HG03521 (cell line): ENCODE measurements around the gene TTC7B.
"Not testable (repeated sequence)": the region's sequence is repeated elsewhere in the genome, so short reads cannot be mapped to it uniquely, and the experiment has no call there.

Experiments used
- ATAC-seq: cut with Tn5 transposase; IDR thresholded peaks from one replicate; pipeline ENCODE4 v1.9.1; 2021; ENCODE audit warnings: mild to moderate bottlenecking, moderate library complexity; ENCODE audit not compliant: unreplicated experiment

The TTC7B gene

DNA sequence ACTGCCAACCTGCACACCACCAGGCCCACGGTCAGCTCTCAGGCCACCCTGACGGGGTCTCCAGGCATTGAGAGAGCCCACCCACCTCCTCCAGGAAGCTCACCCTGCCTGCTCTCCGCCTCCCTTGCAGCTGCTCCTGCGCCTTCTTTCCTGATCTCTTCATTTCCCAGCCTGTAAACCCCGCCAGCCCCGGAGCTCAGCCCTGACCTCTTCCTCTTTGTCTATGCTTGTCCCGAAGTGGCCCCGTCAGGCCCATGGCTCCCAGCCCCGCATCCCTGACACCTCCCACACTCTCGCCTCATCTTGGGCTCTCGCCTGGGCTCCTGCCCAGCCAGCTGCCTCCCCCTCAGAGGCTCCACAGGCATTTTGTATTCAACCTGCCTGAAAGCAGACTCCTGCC, 280.1 kb downstream of the TTC7B start:
- no peak for ATAC-seq

DNA sequence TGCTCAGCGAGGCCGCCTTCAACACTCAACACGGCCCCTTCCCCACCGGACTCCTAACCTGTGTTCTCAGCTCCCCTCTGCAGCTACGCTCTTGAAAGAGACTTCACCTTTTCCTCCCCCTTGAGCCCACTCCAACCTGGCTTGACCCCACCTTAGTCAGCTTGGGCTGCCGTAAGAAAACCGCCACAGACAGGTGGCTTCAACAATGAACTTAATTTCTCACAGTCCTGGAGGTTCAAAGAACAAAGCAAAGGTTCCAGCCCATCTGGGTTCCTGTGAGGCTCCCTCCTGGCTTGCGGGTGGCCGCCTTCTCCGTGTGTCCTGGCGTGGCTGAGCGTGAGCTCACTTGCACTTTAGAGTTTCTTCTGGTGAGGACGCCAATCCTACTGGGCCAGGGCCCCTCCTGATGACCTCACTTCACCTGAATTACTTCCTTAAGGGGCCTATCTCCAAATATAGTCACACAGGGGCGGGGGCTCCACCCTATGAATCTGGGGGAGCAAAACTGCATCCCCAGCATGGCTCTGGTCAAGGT, 280.6 kb downstream of the TTC7B start:
- ATAC-seq = no peak

DNA sequence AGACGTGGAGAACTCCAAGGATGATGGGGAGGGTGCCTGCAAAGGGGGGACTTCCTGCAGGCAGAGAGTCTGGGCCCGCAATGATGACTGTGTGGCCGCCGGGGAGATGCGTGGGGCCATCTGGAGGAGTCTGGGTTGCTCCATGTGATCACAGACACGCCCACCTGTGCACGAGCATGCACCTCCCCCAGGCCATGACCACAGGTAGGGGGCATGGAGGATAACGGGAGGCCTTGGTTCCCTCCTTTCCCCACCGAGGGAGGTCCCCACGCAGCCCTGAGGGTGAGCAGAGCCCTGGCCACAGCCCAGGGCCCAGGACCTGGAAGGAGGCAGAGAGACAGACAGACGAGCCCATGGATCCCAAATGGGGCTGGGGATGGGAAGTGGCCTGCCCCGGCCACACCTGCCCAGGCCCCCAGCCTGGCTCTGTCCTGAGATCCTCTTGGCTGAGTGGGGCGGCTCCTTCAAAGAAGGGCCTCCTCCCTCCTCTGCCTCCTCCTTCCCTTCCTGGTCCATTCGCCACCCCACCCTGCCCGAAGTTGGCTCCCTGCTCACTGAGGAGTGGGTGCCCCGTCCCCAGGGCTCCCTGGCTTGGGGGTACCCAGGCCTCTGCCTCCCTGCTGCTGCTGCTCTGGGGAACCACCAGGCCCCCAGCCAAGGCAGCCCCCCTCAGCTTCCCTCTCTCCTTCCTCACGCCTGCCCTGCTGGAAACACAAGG, 281.2 kb downstream of the TTC7B start:
- no peak for ATAC-seq

DNA sequence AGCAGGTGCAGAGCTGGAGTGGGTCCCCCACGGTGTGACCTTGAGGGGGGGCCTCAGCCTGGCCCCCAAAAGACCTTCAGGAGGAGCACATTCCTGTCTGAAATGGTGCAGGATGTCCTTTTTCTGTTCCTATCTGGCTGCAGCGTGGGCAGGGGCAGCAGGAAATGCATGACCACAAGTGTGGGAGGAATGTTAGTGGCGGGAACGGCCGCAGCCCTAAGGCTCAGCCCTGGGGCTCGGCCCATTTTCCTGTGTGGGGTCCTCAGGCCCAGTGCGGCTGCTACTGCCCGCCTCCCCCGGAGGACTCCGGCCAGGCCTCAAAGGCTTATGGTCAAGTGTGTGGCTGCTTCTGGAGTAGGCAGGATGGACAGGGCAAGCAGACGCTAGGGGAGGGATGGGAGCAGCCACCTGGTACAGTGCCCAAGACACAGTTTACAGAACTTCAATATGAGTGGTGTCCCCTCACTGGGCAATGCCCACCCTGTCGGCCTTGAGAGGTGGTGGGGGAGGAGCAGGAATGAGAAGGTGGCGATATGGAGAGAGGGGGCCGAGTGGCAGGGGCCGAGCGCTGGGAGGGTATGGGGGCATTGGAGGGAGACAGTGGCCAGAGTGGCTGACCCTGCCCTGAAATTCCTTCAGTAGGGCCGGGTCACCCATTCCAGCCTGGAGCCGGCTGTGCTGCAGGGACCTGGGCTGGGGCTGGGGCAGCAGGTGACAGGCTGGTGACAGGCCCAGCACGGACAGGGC, 282.0 kb downstream of the TTC7B start:
- ATAC-seq = no peak

DNA sequence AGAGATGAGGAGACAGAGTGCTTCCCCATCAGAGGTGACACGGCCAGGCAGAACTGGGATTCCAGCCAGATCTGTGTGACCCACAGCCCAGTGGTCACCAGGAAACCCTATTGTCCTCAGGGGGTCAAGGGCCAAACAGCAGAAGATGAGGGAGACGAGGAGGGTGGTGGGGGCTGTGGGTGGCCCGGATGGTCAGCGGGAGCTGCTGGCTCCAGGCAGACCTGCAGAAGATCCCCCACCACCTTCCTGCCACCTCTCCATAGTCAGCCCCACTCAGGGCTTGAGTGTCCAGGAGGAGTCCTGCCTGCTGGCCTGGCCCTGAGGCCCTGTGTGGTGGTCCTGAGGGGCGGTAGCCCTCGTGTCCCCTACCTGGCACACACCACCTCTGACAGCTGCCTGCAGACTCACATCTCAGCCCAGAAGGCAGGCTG, 282.6 kb downstream of the TTC7B start:
- ATAC-seq = no peak

DNA sequence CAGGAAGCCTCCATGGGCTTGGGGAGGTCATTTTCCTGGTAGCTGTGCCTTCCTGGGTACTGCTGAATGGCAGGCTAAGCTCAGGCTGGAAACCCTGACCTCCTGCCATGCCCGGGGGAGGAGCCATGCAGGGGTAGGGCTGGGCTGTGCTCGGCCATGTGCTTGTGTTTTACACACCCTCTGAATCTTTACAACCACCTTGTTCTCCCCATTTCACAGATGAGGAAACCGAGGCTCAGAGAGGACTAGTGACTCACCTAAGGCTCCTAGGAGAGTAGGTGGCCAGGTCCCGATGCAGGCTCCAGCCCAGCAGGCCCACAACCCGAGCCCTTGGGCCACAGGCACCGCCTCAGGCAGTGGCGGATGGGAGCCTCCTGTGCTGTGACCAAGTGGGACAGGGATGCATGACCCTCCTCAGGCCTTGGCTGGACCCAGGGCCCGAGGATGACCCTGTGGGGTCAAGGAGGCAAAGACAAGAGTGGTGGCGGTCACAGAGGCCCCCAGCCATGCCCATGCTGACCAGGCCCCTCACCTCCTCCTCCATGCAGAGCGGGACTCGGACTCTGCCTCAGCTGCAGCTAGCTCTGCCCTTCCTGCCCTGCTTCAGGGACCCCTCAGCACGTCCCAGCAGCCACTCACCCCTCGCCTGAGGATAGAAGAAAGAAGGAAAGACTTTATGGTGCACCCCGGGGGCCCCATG, 283.3 kb downstream of the TTC7B start:
- no peak for ATAC-seq

DNA sequence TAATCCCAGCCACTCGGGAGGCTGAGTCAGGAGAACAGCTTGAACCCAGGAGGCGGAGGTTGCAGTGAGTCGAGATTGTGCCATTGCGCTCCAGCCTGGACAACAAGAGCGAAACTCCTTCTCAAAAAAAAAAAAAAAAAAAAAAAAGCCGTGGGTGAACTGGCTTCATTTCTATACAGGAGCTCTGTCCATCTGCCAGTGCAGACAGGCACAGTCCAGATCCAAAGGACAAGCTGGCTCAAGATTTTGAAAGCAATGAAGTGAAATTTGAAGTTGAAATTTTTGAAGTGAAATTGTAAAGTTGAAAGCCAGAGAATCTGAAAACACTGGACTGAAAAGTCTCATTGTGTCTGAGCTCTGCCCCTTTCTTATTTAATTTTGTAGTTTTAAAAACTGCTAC, 284.7 kb downstream of the TTC7B start:
- ATAC-seq = no peak

DNA sequence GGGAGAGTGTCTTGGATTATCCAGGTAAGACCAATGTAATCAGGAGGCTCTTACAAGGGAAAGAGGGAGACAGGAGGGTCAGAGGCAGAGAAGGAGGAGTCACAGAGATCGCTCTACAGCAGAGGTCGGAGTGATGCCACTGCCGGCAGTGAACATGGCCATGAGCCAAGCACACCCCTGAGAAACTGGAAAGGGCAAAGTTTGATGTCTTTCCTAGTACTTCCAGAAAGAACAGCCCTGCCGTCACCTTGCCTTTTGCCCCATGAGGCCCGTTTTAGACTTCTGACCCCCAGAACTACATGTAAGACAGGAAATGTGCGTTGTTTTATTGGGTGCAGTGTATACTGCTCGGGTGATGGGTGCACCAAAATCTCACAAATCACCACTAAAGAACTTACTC, 285.7 kb downstream of the TTC7B start:
- no peak for ATAC-seq

DNA sequence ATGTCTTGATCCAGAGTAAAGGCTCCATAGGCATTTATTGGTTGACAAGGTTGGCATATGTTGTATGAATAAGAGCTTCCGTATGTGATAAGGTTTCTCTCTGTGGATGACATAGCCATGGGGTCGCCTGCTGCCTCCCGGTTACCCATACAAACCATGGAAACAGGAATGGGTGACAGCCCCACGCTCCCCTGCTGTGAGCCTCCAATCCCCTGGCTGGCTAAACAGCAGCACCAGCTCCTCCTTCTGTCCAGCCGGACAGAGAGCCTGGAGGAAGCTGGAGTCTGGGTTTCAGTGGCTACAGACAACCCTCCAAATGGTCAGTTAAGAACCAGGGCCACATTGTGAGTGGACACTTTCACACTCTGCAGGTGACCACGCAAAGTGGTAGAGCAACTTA, 288.3 kb downstream of the TTC7B start:
- no peak for ATAC-seq

DNA sequence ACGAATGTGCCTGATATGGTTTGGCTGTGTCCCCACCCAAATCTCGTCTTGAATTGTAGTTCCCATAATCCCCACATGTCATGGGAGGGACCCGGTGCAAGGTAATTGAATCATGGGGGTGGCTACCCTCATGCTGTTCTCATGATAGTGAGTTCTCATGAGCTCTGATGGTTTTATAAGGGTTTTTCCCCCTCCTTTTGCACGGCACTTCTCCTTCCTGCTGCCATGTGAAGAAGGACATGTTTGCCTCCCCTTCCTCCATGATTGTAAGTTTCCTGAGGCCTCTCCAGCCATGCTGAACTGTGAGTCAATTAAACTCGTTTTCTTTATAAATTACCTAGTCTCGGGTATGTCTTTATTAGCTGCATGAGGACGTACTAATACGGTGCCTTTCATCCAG, 289.7 kb downstream of the TTC7B start:
- not testable (repeated sequence) for ATAC-seq

DNA sequence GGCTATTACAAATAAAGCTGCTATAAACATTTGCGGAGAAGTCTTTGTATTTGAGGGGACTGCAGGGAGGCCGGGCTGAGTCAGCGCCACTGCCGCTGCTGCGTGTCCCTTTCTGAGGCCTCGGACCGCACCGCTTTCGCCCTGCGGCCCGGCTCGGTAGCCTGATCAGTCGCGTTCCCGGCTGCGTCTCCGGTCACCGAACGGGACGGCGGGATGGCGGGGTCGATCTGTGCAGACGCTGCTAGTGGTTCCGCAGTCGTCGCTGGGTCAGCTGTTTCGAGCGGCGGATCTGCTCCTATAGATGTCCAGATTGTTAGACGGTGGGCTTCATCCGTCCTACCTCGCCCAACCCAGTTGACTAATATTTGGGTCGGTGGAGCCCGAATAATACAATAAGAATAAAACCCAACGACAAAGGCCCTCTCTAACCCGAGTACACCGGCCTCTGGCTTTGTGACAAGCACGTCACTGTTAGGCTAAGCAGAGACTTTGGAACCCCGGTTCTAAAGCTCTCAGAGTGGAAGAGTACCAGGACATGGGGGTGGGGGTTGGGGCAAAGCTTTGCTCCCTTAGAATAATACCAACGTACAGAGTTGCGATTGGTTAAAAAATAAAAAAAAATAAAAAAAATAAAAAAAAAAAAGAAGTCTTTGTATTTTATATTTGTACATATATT, 290.7 kb downstream of the TTC7B start:
- ATAC-seq = not testable (repeated sequence)

DNA sequence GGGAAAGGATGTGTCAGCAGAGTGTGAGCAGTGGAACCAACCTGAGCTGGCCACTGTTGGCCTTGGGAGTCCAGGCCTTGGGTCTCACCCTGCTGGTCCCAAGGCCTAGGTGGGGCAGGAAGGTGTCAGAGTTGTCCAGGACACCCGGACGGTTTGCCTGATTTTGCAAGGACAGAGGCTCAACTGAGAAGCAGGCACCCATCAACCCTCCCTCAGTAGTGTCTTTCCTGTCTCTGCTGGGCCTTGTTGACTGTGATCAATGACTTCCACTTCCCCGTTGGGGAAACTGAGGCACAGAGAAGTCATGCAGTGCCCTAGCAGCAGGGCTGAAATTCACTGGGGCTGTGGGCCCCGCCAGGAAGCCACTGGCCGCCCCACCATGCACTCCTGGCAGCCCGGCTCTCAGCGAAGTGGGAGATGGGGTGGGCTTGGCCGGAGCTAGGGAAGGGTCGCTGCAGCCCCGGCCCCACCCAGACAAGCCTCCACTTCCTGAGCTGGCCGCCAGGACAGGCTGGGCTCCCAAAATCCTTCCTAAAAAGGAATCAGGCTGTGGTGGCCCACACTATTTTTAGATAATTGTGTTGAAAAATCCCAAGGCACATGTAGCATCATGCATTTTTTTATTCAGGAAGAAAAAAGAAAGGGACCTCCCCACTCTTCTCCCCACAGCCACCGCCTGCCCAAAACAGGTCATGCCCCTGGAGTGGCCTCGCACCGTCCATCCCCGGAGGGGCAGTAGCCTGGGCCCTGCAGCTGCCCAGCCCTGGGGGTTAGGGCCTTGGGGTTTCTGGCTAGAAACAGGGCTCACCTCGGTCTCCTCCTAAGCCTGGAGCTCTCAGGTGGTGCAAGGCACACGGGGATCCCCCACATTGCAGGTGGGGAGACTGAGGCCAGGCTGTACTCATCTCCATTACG, 292.0 kb downstream of the TTC7B start:
- ATAC-seq = no peak

DNA sequence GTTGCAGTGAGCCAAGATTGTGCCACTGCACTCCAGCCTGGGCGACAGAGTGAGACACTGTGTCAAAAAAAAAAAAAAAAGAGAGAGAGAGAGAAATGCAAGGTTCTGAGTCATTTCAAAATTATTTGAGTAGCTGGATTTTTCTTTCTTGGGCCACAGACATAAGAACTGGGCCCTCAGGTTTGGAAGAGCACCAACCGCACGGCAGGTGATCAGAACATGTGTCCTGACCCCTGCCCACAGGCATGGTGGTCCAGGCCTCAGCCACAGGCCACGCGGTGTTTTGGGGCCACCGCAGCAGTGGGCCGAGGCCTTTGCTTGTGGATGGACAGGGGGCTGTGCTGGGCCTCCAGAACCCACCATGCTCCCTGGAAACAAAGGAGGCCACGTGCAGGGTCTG, 292.7 kb downstream of the TTC7B start:
- ATAC-seq = no peak

DNA sequence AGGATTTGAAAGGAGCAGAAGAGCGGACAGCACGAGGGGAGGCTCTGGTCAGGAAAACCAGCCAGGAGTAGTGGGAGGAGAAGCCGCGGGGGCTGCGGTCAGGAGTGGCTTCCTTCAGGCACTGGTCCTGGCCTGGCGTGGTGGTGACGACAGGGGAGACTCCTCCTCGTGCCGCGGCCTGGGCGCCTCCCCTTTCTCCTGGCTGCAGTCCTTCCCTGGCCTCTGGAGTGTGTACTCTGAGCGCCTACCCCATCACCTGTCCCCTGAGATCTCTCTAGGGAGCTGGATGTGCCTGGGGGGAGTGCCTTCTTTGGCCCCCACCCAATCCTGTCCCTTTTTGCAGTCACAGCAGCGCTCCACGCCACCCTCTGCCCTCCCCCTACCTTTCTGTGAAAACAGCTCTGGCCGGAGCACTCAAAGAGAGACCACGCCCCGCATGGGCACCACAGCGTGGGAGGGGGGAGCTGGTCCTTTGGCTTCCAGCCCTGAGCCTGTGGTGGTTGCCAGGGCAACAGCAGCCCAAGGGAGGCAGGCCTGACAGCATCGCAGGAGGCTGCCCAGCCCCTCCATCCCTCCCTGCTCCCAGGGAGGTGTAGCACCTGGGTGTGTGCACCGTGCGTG, 293.5 kb downstream of the TTC7B start:
- no peak for ATAC-seq

DNA sequence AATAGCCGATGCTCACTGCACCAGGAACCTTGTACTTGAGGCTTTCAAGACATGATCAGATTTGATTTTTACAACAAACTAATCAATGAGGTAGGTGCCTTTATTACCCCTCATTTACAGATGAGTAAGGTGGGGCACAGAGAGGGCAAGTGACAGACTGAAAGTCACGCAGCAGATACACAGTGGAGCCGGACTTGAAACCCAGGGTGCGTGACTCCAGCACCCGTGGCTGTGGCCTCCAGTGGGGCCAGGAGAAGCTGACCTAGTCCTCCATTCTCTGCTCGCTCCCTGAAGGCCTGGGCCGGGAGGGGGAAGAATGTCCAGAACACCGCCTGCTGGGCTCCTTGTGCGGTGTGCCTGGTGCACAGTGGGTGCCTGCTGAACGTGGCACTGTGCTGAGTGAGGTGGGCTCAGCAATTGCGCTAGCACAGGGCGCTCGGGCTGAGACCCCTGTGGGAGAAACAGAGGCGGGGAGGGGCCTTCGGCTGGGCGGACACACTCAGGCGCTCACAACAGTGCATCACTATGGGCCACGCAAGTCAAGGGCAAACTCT, 294.2 kb downstream of the TTC7B start:
- no peak for ATAC-seq

DNA sequence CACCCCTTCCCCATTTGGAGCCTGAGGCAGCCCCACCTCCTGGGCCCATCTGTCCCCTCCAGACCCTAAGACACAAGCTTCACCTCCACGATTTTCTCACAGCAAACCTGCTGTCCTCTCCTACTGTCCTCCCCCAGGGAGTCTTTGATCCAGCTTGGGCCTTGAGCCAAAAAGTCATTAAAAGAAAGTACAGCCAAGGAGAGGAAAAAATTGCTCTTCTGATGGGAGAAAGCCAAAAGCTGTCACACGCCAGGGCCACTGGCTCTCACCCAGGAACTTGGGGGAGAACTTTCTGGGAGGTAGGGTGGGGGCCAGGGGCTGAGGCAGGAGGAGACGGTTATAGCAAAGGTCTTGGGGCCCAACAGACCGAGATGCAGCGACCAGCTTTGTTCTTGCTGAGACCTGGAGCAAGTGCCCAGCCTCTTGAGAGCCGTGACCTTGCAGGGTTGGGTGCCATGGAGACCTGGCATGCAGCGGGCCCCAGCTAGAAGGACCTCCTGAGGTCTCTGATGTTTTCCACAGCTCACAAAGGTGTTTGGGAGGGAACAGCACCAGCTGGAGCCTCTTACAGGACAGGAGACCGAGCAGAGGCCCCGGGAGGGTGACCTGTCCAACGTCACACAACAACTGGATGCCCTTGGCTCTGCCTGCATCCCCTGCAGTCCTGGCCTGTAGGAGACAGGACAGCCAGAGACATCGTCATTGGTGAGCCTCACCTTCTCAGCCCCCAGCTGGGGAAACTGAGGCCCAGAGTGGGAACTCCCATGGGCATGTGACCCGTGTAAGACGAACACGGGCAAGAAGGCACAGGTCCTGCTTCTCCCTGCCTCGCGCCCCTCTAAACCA, 294.9 kb downstream of the TTC7B start:
- no peak for ATAC-seq

DNA sequence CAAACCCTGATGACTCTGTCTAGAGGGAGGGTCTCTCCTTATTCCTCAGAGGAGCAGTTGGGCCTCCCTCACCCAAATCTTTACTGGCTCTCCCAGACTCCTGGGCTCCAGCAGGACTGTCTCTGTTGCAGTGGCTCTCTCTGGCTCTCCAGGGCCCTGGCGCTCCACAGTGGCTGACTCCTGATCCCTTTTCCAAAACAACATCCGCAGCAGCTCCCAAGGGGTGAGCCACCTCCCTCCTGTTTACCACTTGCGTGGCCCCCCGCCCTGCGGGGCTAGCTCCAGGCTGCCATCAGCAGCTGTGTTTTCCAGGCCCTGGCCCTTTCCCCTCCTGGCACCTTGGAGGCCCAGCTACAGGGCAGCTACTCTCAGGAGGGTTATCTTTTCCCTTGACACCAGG, 295.9 kb downstream of the TTC7B start:
- ATAC-seq = no peak

DNA sequence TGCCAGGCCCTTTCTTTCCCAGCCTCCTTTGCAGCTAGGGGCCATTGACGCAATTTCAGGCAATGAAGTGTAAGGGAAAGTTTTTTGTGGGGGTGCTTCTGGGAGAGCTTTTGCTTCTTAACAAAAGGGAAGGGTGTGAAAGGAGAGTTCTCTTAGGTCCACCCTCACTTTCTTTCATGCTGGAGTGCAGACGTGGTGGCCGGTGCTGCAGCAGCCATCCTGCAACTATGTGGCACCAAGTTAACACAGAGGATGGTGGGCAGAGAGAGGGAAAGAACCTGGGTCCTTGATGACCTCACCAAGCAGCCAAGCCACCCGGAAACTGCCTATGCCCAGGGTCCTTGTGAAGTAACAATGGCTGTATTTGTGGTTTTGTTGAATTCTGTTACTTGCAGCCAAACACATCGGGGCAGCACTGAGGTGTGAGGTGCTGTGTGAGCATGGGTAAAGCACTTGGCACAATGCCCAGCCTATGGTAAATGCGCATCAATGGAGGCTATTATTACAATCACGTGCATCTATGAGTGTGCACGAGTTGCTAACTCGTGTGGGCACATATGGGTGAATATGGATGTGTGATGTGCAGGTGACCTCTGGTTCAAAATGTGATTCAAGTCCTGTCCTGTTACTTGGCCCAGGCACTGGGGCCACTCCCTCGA, 296.8 kb downstream of the TTC7B start:
- ATAC-seq = no peak
